OCI-LY1 (cell line): Measurements from ENCODE around the gene DOCK3.
"Not testable (repeated sequence)": the region's sequence is repeated elsewhere in the genome, so short reads cannot be mapped to it uniquely, and the experiment has no call there.

Source experiments
- CTCF ChIP-seq: fragments of 200-600 bp; sonication (generic), shearing (Covaris generic); IDR thresholded peaks from 2 replicates; pipeline ENCODE4 v1.5.1; 2017; ENCODE audit warnings: mild to moderate bottlenecking, antibody characterized with exemption, low read length, moderate library complexity, mixed read lengths
- EZH2 ChIP-seq: fragments of 200-600 bp; sonication (generic), shearing (Covaris generic); IDR thresholded peaks from 2 replicates; pipeline ENCODE4 v1.8.0; 2017; ENCODE audit warnings: borderline replicate concordance, mixed run types, mild to moderate bottlenecking, antibody characterized with exemption, low read length, moderate library complexity, mixed read lengths

GRCh38 chr3:50665841-50666115 is 8.9 kb upstream of the DOCK3 start:
- not testable (repeated sequence) for TF ChIP-seq CTCF, EZH2
